SU-DHL-6 (cell line): ENCODE measurements around the gene RNF220.

Experiments used
- H2AFZ ChIP-seq: fragments of 200-600 bp; sonication (generic); 2 replicates; pipeline ENCODE4 v1.6.1; 2014; ENCODE audit warnings: low read depth, mild to moderate bottlenecking, moderate library complexity, mixed read lengths, antibody characterized with exemption, low read length; ENCODE audit not compliant: severe bottlenecking
- H3F3A ChIP-seq: fragments of 200-600 bp; shearing (Covaris generic); 2 replicates; pipeline ENCODE4 v1.6.0; 2016; ENCODE audit warnings: antibody characterized with exemption, mild to moderate bottlenecking; ENCODE audit not compliant: insufficient read depth
- H3K27ac ChIP-seq: fragments of 200-600 bp; sonication (generic); 2 replicates; pipeline ENCODE4 v1.5.1; 2016; ENCODE audit warnings: low read depth, mild to moderate bottlenecking, low read length, moderate library complexity, mixed read lengths
- H3K27me3 ChIP-seq: fragments of 200-600 bp; sonication (generic), shearing (Covaris generic); 2 replicates; pipeline ENCODE4 v1.6.0; 2014; ENCODE audit warnings: mild to moderate bottlenecking, low read length
- H3K36me3 ChIP-seq: fragments of 200-600 bp; sonication (generic); 2 replicates; pipeline ENCODE4 v1.6.1; 2014; ENCODE audit warnings: mild to moderate bottlenecking, low read length, mixed read lengths
- H3K4me2 ChIP-seq: fragments of 300-600, 200-600 bp; shearing (Covaris generic), sonication (generic); 2 replicates; pipeline ENCODE4 v1.6.0; 2014; ENCODE audit warnings: low read length, low read depth, mild to moderate bottlenecking; ENCODE audit not compliant: poor library complexity, severe bottlenecking
- H3K4me3 ChIP-seq: fragments of 200-600 bp; sonication (generic); 2 replicates; pipeline ENCODE4 v1.5.1; 2014; ENCODE audit warnings: antibody characterized with exemption, low read length, mild to moderate bottlenecking, mixed read lengths; ENCODE audit not compliant: insufficient read depth, poor library complexity, severe bottlenecking
- H3K79me2 ChIP-seq: fragments of 200-600 bp; sonication (generic); 2 replicates; pipeline ENCODE4 v1.6.1; 2014; ENCODE audit warnings: mild to moderate bottlenecking, low read length, moderate library complexity; ENCODE audit not compliant: insufficient read depth
- H3K9ac ChIP-seq: fragments of 200-600 bp; sonication (generic); 2 replicates; pipeline ENCODE4 v1.7.0; 2014; ENCODE audit warnings: mild to moderate bottlenecking, low read length
- H3K9me2 ChIP-seq: fragments of 200-600 bp; sonication (generic); replicated peaks from 2 replicates; pipeline ENCODE4 v1.6.1; 2014; ENCODE audit warnings: low read length; ENCODE audit not compliant: insufficient read depth
- H3K9me3 ChIP-seq: fragments of 200-600 bp; sonication (generic); 2 replicates; pipeline ENCODE4 v1.6.1; 2014; ENCODE audit warnings: low read length, mixed read lengths; ENCODE audit not compliant: insufficient read depth
- H4K20me1 ChIP-seq: fragments of 200-600 bp; sonication (generic); 2 replicates; pipeline ENCODE4 v1.6.1; 2014; ENCODE audit warnings: low read depth, mild to moderate bottlenecking, antibody characterized with exemption, low read length, moderate library complexity, mixed read lengths
- CTCF ChIP-seq: fragments of 200-600 bp; sonication (generic); IDR thresholded peaks from one replicate; pipeline ENCODE4 v1.5.1; 2017; ENCODE audit warnings: antibody characterized with exemption, mild to moderate bottlenecking, low read length, moderate library complexity; ENCODE audit not compliant: insufficient read depth, poor library complexity, severe bottlenecking
- EZH2phosphoT487 ChIP-seq: fragments of 200-600 bp; sonication (generic), shearing (Covaris generic); conservative IDR thresholded peaks from 2 replicates; pipeline ENCODE4 v1.6.1; 2018; ENCODE audit warnings: mild to moderate bottlenecking, antibody characterized with exemption, low read length, moderate library complexity, mixed read lengths

The RNF220 gene

GRCh38 chr1:44413740-44414139 lies 8.7 kb downstream of the RNF220 start:
- Histone ChIP-seq H2AFZ (no peak overlapping the region), H4K20me1 (no peaks in the 10 kb centered on the region)

GRCh38 chr1:44415013-44415412 lies 10.0 kb downstream of the RNF220 start:
- H3K4me2 ChIP-seq, result no peak overlapping the region
- H2AFZ ChIP-seq, result no peak overlapping the region
- H3K27me3 ChIP-seq, result no peaks in the 10 kb centered on the region
- no peaks in the 10 kb centered on the region for H3F3A ChIP-seq
- H3K27ac ChIP-seq, result no peak overlapping the region
- H3K9me2 ChIP-seq, result no peaks in the 10 kb centered on the region
- H3K9ac ChIP-seq, result no peak overlapping the region
- H3K36me3 ChIP-seq, result no peaks in the 10 kb centered on the region
- no peak for TF ChIP-seq CTCF
- TF ChIP-seq EZH2phosphoT487, result no peak
- H3K79me2 ChIP-seq, result no peaks in the 10 kb centered on the region
- H4K20me1 ChIP-seq, result no peaks in the 10 kb centered on the region
- no peak overlapping the region for H3K4me3 ChIP-seq
- no peaks in the 10 kb centered on the region for H3K9me3 ChIP-seq

More at GRCh38 chr1:44413740-44414139, 8.7 kb downstream of the RNF220 start:
- Histone ChIP-seq H3K9me2 (no peaks in the 10 kb centered on the region), H3K4me3 (no peak overlapping the region), H3K9ac (no peak overlapping the region), H3K36me3 (no peaks in the 10 kb centered on the region), H3K4me2 (no peak overlapping the region), H3F3A (no peaks in the 10 kb centered on the region), H3K9me3 (no peaks in the 10 kb centered on the region), H3K79me2 (no peaks in the 10 kb centered on the region), H3K27me3 (no peaks in the 10 kb centered on the region), H3K27ac (no peak overlapping the region)
- TF ChIP-seq EZH2phosphoT487 (no peak), CTCF (no peak)

- Histone ChIP-seq H4K20me1 (no peaks in the 10 kb centered on the region), H3K36me3 (no peaks in the 10 kb centered on the region), H3K9ac (no peak overlapping the region), H2AFZ (no peak overlapping the region), H3K9me3 (no peaks in the 10 kb centered on the region), H3K4me3 (no peak overlapping the region), H3K9me2 (no peaks in the 10 kb centered on the region), H3F3A (no peaks in the 10 kb centered on the region), H3K79me2 (no peaks in the 10 kb centered on the region), H3K27ac (no peak overlapping the region), H3K4me2 (no peak overlapping the region), H3K27me3 (no peaks in the 10 kb centered on the region)
- TF ChIP-seq CTCF, result no peak
- no peak for TF ChIP-seq EZH2phosphoT487
These were observed 11.4 kb downstream of the RNF220 start for GRCh38 chr1:44416408-44416807.
